ENCODE results near the gene DPF3. TPM values are rescaled to one million over a fixed set of nuclear protein-coding genes. Genes with fewer than 3 reads are reported as not detected.

Gene DPF3
- total RNA-seq, 2 donors from 2014 or later = 18.9 to 23.3 TPM

GRCh38 chr14:72815430-72815829, 78.5 kb downstream of the DPF3 start:
- ATAC-seq (no peak), DNase-seq (no peak)
- intact Hi-C loops (cut with DNase I) = no loop called here

- DNase-seq = peak; percentile 74
- peak; percentile 90 to 91 for ATAC-seq
- intact Hi-C loops (cut with DNase I) = loop anchor here in 1 of 2 donors (5.0 kb wide), 1 partner anchor 80 kb away; the partner anchor contains the start of gene DPF3
Measured at GRCh38 chr14:72812292-72812851, 81.5 kb downstream of the DPF3 start.

GRCh38 chr14:72810201-72810600, 83.7 kb downstream of the DPF3 start:
- intact Hi-C loops (cut with DNase I) = loop anchor here in 1 of 2 donors (5.0 kb wide), 1 partner anchor 82 kb away; the partner anchor contains the start of gene DPF3
- ATAC-seq (no peak), DNase-seq (no peak)

GRCh38 chr14:72809063-72809462, 84.8 kb downstream of the DPF3 start:
- intact Hi-C loops (cut with DNase I) = no loop called here
- no peak for ATAC-seq

GRCh38 chr14:72808564-72808963, 85.3 kb downstream of the DPF3 start:
- intact Hi-C loops (cut with DNase I) = no loop called here
- ATAC-seq = no peak
- no peak for DNase-seq

More at GRCh38 chr14:72809063-72809462, 84.8 kb downstream of the DPF3 start:
- no peak for DNase-seq

GRCh38 chr14:72802588-72802946, 91.3 kb downstream of the DPF3 start:
- intact Hi-C loops (cut with DNase I) = no loop called here
- ATAC-seq (no peak), DNase-seq (no peak)

- intact Hi-C loops (cut with DNase I) = no loop called here
- DNase-seq (no peak), ATAC-seq (peak; percentile 58 to 61)
Measured at GRCh38 chr14:72801836-72802587, 91.9 kb downstream of the DPF3 start.

GRCh38 chr14:72801381-72801812, 92.5 kb downstream of the DPF3 start:
- ATAC-seq = peak in 1 of 2 donors; percentile 52
- DNase-seq = no peak

GRCh38 chr14:72800848-72801370, 93.0 kb downstream of the DPF3 start:
- intact Hi-C loops (cut with DNase I) = no loop called here
- DNase-seq (no peak), ATAC-seq (no peak)

More at GRCh38 chr14:72801381-72801812, 92.5 kb downstream of the DPF3 start:
- intact Hi-C loops (cut with DNase I) = no loop called here

- no peak for DNase-seq
- intact Hi-C loops (cut with DNase I) = no loop called here
- ATAC-seq = no peak
Measured at GRCh38 chr14:72800296-72800695, 93.6 kb downstream of the DPF3 start.

GRCh38 chr14:72796935-72797334, 97.0 kb downstream of the DPF3 start:
- ATAC-seq (no peak), DNase-seq (no peak)
- intact Hi-C loops (cut with DNase I) = no loop called here

- intact Hi-C loops (cut with DNase I) = no loop called here
- no peak for DNase-seq
- ATAC-seq = no peak
Measured at GRCh38 chr14:72793156-72793939, 100.6 kb downstream of the DPF3 start.

GRCh38 chr14:72792051-72792788, 101.7 kb downstream of the DPF3 start:
- ATAC-seq = peak; percentile 87 to 89
- intact Hi-C loops (cut with DNase I) = no loop called here
- DNase-seq = peak; percentile 53

GRCh38 chr14:72790887-72791566, 102.9 kb downstream of the DPF3 start:
- ATAC-seq (peak; percentile 64 to 66), DNase-seq (peak; percentile 29)
- intact Hi-C loops (cut with DNase I) = no loop called here

- DNase-seq (no peak), ATAC-seq (no peak)
- intact Hi-C loops (cut with DNase I) = no loop called here
Measured at GRCh38 chr14:72788972-72789728, 104.8 kb downstream of the DPF3 start.

- DNase-seq (no peak), ATAC-seq (no peak)
- intact Hi-C loops (cut with DNase I) = no loop called here
Measured at GRCh38 chr14:72788255-72788654, 105.6 kb downstream of the DPF3 start.

- ATAC-seq (no peak), DNase-seq (no peak)
- intact Hi-C loops (cut with DNase I) = no loop called here
Measured at GRCh38 chr14:72787841-72788240, 106.1 kb downstream of the DPF3 start.

All from left cardiac atrium (tissue), 4 donors.